Caki2 (cell line): ENCODE data around the gene TEX53. TPM values are rescaled to one million over a fixed set of nuclear protein-coding genes. Genes with fewer than 3 reads are reported as not detected.

ENCODE experiments used
- DNase-seq: peaks from one replicate; pipeline ENCODE4 v3.0.0-alpha.2; 2015; ENCODE audit warnings: low read depth
- in situ Hi-C: cut with HindIII; loops from 2 replicates; pipeline ENCODE4 v1.10.0; 2016; ENCODE audit warnings: low sequenced_read_pairs, low pct_unique_long_range_greater_than_20kb, mixed read lengths
- total RNA-seq: library from RNA; depleted of rRNA; stranded (reverse); fragments of >200 nt; shearing (Covaris generic); gene quantifications from 2 replicates; pipeline ENCODE4 v1.2.3, GENCODE V29; 2014; ENCODE audit warnings: low replicate concordance

Gene TEX53
- total RNA-seq, 1 experiment from 2014 or later: not detected

DNA sequence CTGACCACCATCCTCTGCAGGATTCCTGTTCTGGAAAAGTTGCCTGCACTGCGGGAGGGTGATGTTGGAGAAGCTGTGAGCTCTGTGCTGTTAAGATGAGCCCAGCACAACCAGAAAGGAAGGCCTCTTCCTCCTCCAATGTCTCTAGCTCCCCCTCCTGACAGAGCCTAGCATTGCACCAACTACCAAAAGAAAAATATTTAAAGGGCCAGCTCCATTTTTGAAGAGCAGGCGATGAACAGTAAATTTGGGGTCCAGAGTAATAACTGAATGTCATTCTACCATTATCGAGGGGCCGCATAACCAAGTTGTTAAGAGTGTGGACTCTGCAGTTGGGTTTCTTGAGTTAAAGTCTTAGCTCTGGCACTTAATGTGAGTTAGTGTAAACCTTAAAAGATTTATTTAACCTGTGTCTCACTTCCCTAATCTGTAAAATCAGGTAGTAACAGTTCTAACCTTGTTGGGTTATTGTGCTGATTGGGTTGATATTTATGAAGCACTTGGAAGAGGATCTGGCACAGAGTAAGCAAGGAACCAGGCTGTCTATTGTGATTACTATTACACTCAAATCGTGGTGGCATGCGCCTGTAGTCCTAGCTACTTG is 3.9 kb downstream of the TEX53 start:
- peak; percentile 77 for DNase-seq
- in situ Hi-C loops: no loop called here

DNA sequence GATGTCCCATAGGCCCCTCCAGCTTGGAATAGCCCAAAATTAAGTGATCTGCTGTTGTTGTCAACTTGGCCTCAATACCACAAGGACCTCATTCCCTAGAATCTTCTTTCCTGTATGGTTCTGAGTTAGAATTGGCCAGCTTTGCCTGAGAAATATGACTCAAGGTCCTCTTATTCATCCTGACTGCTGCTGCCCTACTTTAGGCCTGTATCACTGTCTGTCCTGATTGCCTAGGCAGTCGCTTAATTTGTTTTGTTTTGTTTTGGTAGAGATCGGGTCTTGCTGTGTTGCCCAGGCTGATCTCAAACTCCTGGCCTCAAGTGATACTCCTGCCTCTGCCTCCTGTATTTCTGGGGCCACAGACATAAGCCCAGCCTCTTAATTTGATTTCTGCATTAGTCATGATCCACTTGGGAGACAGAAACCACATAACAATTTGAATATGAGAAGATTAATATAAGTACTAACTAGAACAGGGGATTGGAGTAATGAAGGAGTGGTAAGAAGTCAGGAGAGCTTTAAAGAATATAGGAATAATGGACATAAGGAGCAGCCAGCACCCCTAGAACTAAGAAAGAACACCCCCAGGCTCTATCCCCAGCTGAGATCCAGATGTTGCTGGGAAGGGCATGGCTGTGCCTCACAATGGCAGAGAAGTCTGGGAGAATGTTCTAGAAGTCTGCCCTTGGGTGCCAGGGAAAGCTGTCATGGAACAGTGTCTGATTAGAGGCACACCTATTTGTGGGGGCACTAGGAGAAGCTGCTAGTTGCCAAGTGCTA is 4.6 kb downstream of the TEX53 start:
- in situ Hi-C loops: no loop called here
- no peak for DNase-seq

DNA sequence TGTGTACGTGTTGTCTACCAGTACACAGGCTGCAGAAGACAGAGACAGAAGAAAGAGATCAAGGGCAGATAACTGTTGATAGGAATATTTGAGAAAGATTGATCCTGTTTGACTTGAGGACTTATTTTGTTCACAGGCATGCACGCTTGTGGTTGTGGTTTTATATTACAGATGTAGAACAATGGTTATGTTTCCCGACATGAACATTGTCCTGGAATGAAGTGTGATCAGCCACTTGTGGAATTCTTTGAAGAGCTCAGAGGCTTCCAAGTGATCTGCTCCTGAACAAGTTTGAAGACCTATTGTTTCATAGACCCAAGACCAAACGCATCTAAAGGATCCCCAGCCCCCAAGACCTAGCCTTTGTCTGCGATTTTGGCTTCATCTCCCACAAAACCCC is 13.7 kb downstream of the TEX53 start:
- no peak for DNase-seq
- in situ Hi-C loops: no loop called here

- in situ Hi-C loops: no loop called here
- no peak for DNase-seq
These were observed 14.6 kb downstream of the TEX53 start for GRCh38 chr9:114643001-114643400.

DNA sequence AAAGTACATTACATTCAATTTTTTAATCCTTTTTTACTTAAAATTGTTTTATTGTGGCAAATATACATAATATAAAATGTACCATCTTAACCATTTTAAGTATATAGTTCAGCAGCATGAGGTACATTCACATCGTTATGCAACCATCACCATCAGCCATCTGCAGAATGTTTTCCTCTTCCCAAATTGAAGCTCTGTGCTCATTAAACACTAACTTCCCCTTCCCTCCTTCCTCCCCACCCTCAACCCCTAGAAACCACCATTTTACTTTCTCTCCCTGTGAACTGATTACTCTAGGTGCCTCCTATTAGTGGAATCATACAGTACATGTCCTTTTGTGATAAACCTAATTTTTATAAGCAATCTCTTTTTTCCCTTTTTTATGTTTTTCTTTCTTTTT is 15.6 kb downstream of the TEX53 start:
- DNase-seq: no peak
- in situ Hi-C loops: no loop called here

- in situ Hi-C loops: no loop called here
- DNase-seq: no peak
These were observed 19.2 kb downstream of the TEX53 start for GRCh38 chr9:114638404-114638803.

DNA sequence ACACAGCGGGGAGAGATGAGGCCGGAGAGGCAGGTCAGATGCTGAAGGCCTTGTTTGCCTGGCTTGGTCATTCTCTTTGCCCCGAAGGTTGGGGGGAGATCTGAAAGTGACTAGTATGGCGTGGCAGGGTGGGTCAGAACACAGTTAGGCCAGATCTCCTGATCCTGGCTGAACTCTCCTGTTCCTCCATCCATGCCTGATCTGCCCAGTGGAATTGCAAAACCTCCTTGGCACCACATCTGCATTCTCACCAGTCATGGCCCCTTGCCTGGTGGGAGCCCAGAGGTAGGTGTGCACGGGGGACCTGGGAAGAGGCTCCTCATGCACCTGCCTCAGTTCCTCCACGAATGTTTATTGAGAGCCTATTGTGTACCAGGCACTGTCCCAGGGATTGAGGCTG is 23.2 kb downstream of the TEX53 start:
- in situ Hi-C loops: no loop called here
- no peak for DNase-seq

DNA sequence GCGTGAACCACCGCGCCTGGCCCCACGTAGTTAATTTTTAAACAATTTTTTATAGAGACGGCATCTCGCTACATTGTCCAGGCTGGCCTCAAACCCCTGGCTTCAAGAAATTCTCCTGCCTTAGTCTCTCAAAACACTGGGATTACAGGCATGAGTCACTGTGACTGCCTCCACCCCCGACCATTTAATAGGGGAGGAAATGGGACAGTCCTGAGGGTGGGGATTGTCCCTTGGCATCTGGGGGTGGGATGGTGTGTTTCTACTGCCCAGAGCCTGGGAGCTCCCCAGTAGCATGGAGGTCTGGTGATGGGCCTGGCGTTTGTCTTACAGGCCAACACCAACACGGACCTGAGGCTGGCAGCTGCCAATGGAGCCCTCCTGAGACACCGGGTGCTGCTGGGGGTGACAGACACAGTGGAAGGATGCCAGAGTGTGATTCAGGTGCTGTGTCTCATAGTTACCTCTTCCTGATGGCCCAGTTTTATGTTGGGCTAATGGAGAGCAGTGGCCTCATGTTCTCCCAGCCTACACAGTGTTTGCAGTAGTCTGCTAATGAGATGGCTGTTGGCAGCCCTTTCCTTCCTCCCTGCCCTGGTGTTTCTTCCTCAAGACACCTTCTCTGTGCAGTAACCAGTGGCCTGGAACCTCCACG is 24.0 kb downstream of the TEX53 start:
- no peak for DNase-seq
- in situ Hi-C loops: no loop called here

- no peak for DNase-seq
- in situ Hi-C loops: no loop called here
These were observed 26.4 kb downstream of the TEX53 start for GRCh38 chr9:114631166-114631565.

DNA sequence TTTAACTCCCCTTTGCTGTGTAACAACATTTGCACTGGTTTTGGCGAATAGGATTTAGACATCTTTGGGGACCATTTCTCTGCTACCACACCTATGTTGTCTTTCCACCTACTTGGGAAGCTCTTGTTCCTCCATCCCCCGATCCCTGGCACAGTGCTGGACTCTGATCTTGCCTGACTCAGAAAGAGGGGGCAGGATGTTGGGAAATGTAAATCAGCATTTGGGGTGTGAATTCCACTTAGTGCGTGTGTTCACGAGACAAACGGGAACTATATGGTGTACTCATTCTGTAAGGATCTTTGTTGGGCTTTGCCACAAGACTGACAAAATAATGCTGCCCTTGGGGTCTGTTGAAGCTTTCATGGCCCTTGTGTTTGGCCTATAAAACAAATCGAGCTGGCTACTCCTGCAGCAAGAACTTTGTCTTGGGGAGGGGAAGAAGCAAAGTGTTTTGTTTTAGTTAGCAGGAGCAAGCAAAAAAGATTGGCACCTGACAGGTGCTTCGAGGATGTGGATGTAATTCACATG is 28.0 kb downstream of the TEX53 start:
- in situ Hi-C loops: no loop called here

DNA sequence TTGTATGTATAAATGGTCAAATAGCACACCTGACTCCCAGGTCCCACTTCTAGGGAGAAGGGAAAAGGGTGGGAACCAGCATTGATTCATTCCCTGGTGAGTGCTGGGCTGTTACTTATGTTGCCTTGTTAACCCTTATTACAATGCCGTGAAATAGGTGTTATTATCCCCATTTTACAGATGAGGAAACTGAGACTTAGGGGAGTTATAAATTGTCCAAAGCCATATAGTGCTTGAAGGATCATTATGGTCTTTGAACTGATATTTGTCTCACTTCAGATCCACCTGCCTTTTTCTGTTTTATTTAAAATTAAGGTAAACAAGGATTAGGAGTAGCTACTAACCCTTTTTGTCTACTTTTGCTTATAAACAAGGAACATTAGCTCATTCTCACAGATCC is 30.1 kb downstream of the TEX53 start:
- no peak for DNase-seq
- in situ Hi-C loops: no loop called here

More for the DNA sequence above, 28.0 kb downstream of the TEX53 start:
- no peak for DNase-seq

GRCh38 chr9:114626415-114627020 is 31.1 kb downstream of the TEX53 start:
- DNase-seq: no peak
- in situ Hi-C loops: no loop called here

- in situ Hi-C loops: no loop called here
- no peak for DNase-seq
These were observed 32.9 kb downstream of the TEX53 start for GRCh38 chr9:114624677-114625076.

DNA sequence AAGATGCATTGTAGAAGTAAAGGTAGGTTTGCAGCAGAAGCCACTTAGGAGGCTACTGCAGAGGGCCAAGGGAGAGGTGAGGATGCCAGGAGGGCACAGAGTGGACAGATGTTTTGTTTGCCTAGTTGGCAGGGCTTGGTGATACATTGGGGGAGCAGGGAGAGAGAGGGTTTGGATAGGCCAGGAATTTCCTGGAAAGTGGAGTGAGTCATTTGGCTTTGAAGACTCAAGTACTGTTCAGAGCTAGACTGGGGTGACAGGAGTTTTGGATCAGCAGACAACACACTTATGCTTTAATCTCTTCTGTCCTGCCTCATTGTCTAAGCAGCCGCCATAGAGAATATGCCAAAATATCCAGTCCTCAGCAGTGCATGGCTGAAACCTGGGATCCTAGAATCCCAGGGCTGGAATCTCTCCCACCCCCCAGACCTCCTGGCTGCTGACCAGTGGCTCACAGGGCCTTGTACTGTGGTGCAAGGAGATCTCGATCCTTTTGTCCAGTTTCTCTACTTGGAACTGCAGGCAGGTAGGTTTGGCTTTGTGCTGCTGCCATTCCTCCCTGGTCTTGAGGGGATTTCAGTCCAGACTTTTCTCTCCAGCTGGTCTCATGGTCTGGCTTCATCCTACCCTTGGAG is 35.5 kb downstream of the TEX53 start:
- DNase-seq: peak; percentile 14
- in situ Hi-C loops: no loop called here

GRCh38 chr9:114621561-114621960 is 36.0 kb downstream of the TEX53 start:
- in situ Hi-C loops: no loop called here

GRCh38 chr9:114619191-114619761 is 38.3 kb downstream of the TEX53 start:
- in situ Hi-C loops: no loop called here
- no peak for DNase-seq

More at GRCh38 chr9:114621561-114621960, 36.0 kb downstream of the TEX53 start:
- no peak for DNase-seq

- in situ Hi-C loops: no loop called here
- DNase-seq: no peak
These were observed 40.7 kb downstream of the TEX53 start for GRCh38 chr9:114616684-114617520.
